H1 (cell line): ENCODE data around the gene CCDC82. TPM values are rescaled to one million over a fixed set of nuclear protein-coding genes. Genes with fewer than 3 reads are reported as not detected.

Experiments
- CTCF ChIA-PET: fragments of 300-600 bp; sonication (Branson Sonifier 250); formaldehyde crosslinking; loops from one replicate; lab custom pipeline; 2021; ENCODE audit not compliant: partially characterized antibody; lab: Charles Lee
- POLR2A ChIA-PET: fragments of 300-600 bp; sonication (Branson Sonifier 250); formaldehyde crosslinking; loops from one replicate; lab custom pipeline; 2021; ENCODE audit warnings: inconsistent platforms; ENCODE audit not compliant: partially characterized antibody; lab: Charles Lee
- DNase-seq, 2 experiments: peaks; one replicate each; pipeline versions ENCODE4 v3.0.0 to v3.0.0-alpha.2; 2010 to 2022; ENCODE audit warnings: low spot score in 2 of 2, low read depth in 1 of 2, mixed read lengths in 1 of 2
- FAIRE-seq: peaks from 2 replicates; lab custom pipeline; 2011; peaks lifted over from hg19 to GRCh38; lab: Jason Lieb, UNC
- H2AFZ ChIP-seq: 2 replicates; pipeline ENCODE4 v1.8.1; 2012; ENCODE audit warnings: low read length, inconsistent platforms
- H2AK5ac ChIP-seq: 2 replicates; pipeline ENCODE4 v1.6.1; 2013; ENCODE audit warnings: low read depth, low read length
- H2BK120ac ChIP-seq: replicated peaks from 2 replicates; pipeline ENCODE3; 2013; ENCODE audit warnings: low read depth, low read length, inconsistent platforms
- H2BK12ac ChIP-seq: 2 replicates; pipeline ENCODE4 v1.6.1; 2013; ENCODE audit warnings: low read depth, low read length
- H2BK15ac ChIP-seq: 2 replicates; pipeline ENCODE4 v1.6.1; 2013; ENCODE audit warnings: low read length
- H2BK20ac ChIP-seq: 2 replicates; pipeline ENCODE4 v1.6.1; 2013; ENCODE audit warnings: low read length
- H2BK5ac ChIP-seq: 2 replicates; pipeline ENCODE4 v1.6.1; 2013; ENCODE audit warnings: low read depth, low read length
- H3K14ac ChIP-seq: 2 replicates; pipeline ENCODE4 v1.6.1; 2013; ENCODE audit warnings: inconsistent platforms; ENCODE audit not compliant: insufficient read length
- H3K18ac ChIP-seq: 2 replicates; pipeline ENCODE4 v1.6.1; 2013; ENCODE audit warnings: low read length; ENCODE audit errors: extremely low read depth
- H3K23ac ChIP-seq: 2 replicates; pipeline ENCODE4 v1.6.1; 2013; ENCODE audit warnings: inconsistent platforms; ENCODE audit not compliant: insufficient read length
- H3K23me2 ChIP-seq: 2 replicates; pipeline ENCODE4 v1.6.1; 2013; ENCODE audit warnings: low read depth, low read length
- H3K27ac ChIP-seq: 2 replicates; pipeline ENCODE4 v1.6.1; 2011; ENCODE audit warnings: low read depth, low read length, inconsistent platforms
- H3K27me3 ChIP-seq, 4 experiments: replicated peaks in 1 of 4; 1 replicate in 1 of 4; 2 replicates in 3 of 4; pipeline versions ENCODE4 v1.6.1 to v1.8.1; 2011 to 2013; ENCODE audit warnings: low read length in 3 of 4, mild to moderate bottlenecking in 3 of 4, inconsistent platforms in 2 of 4, mixed read lengths in 2 of 4, moderate library complexity in 1 of 4; ENCODE audit not compliant: control insufficient read depth in 3 of 4, insufficient read depth in 3 of 4; ENCODE audit errors: extremely low read depth in 1 of 4
- H3K36me3 ChIP-seq, 4 experiments: 2 replicates each; pipeline versions ENCODE4 v1.6.1 to v1.8.1; 2011 to 2013; ENCODE audit warnings: mild to moderate bottlenecking in 4 of 4, low read length in 3 of 4, moderate library complexity in 2 of 4, control low read depth in 1 of 4, inconsistent platforms in 1 of 4; ENCODE audit not compliant: insufficient read depth in 4 of 4, control insufficient read depth in 2 of 4
- H3K4ac ChIP-seq: replicated peaks from 2 replicates; pipeline ENCODE3; 2013; ENCODE audit warnings: low read length, low read depth, mixed read lengths, inconsistent platforms; ENCODE audit not compliant: insufficient read length
- H3K4me1 ChIP-seq, 4 experiments: replicated peaks in 1 of 4; 1 replicate in 1 of 4; 2 replicates in 3 of 4; pipeline versions ENCODE4 v1.6.1 to v1.8.1; 2011 to 2013; ENCODE audit warnings: low read length in 3 of 4, inconsistent platforms in 2 of 4, mixed read lengths in 1 of 4; ENCODE audit not compliant: insufficient read depth in 4 of 4, control insufficient read depth in 3 of 4
- H3K4me2 ChIP-seq, 2 experiments: 2 replicates each; pipeline versions ENCODE4 v1.6.1 to v1.8.1; 2011 to 2013; ENCODE audit warnings: low read depth in 2 of 2, low read length in 2 of 2, control low read depth in 1 of 2, inconsistent platforms in 1 of 2, mild to moderate bottlenecking in 1 of 2; ENCODE audit not compliant: insufficient read depth in 1 of 2
- H3K4me3 ChIP-seq, 4 experiments: fragments of 200-600, 300-600 bp in 1 of 4; sonication (generic), shearing (Covaris generic), sonication (Bioruptor Twin) in 1 of 4; 2 replicates each; pipeline versions ENCODE4 v1.5.1 to v1.8.1; 2011 to 2016; ENCODE audit warnings: low read length in 4 of 4, low read depth in 3 of 4, control low read depth in 2 of 4, inconsistent platforms in 2 of 4, mild to moderate bottlenecking in 2 of 4, mixed read lengths in 1 of 4, moderate library complexity in 1 of 4; ENCODE audit not compliant: insufficient read depth in 2 of 4; ENCODE audit errors: extremely low read depth in 1 of 4
- H3K56ac ChIP-seq: replicated peaks from 2 replicates; pipeline ENCODE3; 2013; ENCODE audit warnings: low read depth, mild to moderate bottlenecking, mixed read lengths, low read length, inconsistent platforms; ENCODE audit not compliant: insufficient read length
- H3K79me1 ChIP-seq: 2 replicates; pipeline ENCODE4 v1.6.1; 2013; ENCODE audit warnings: low read depth, low read length, control low read depth
- H3K79me2 ChIP-seq, 2 experiments: 2 replicates each; pipeline versions ENCODE4 v1.6.1 to v1.8.1; 2012 to 2013; ENCODE audit warnings: low read length in 2 of 2, mild to moderate bottlenecking in 2 of 2, inconsistent platforms in 1 of 2; ENCODE audit not compliant: insufficient read depth in 2 of 2, control insufficient read depth in 1 of 2
- H3K9ac ChIP-seq, 4 experiments: replicated peaks in 1 of 4; 1 replicate in 1 of 4; 2 replicates in 3 of 4; pipeline versions ENCODE4 v1.6.1 to v1.8.1; 2011 to 2013; ENCODE audit warnings: low read depth in 3 of 4, low read length in 3 of 4, control low read depth in 2 of 4, mild to moderate bottlenecking in 2 of 4, moderate library complexity in 2 of 4, inconsistent platforms in 1 of 4; ENCODE audit errors: extremely low read depth in 1 of 4
- H3K9me3 ChIP-seq, 2 experiments: 2 replicates each; pipeline versions ENCODE4 v1.6.1 to v1.8.1; 2012 to 2013; ENCODE audit warnings: mild to moderate bottlenecking in 2 of 2, moderate library complexity in 2 of 2, control low read depth in 1 of 2, inconsistent platforms in 1 of 2, low read depth in 1 of 2, low read length in 1 of 2, mixed read lengths in 1 of 2; ENCODE audit not compliant: insufficient read depth in 2 of 2
- H4K20me1 ChIP-seq, 2 experiments: replicated peaks in 1 of 2; 2 replicates each; pipeline versions ENCODE3 to v1.8.1; 2011 to 2013; ENCODE audit warnings: inconsistent platforms in 2 of 2, low read length in 2 of 2, mild to moderate bottlenecking in 1 of 2; ENCODE audit not compliant: insufficient read depth in 2 of 2, control insufficient read depth in 1 of 2
- H4K5ac ChIP-seq: 2 replicates; pipeline ENCODE4 v1.6.1; 2013; ENCODE audit warnings: low read length, low read depth, mixed read lengths, inconsistent platforms; ENCODE audit not compliant: insufficient read length
- H4K8ac ChIP-seq: 2 replicates; pipeline ENCODE4 v1.8.0; 2013; ENCODE audit warnings: mild to moderate bottlenecking, moderate library complexity, low read length, inconsistent platforms; ENCODE audit not compliant: insufficient read depth; ENCODE audit errors: extremely low read depth
- H4K91ac ChIP-seq: replicated peaks from 2 replicates; pipeline ENCODE3; 2013; ENCODE audit warnings: low read length, mixed read lengths, inconsistent platforms; ENCODE audit not compliant: insufficient read length
- BRCA1 ChIP-seq: IDR thresholded peaks from 2 replicates; pipeline ENCODE4 v1.6.1; 2012; ENCODE audit warnings: low read depth, low read length, improper control_type of control experiment
- CBX8 ChIP-seq: fragments of 300-800, 300-1000 bp; sonication (generic); IDR thresholded peaks from 2 replicates; pipeline ENCODE4 v1.7.1; 2016; ENCODE audit warnings: low read depth, low read length, borderline replicate concordance
- CHD2 ChIP-seq: IDR thresholded peaks from 2 replicates; pipeline ENCODE4 v1.6.1; 2012; ENCODE audit warnings: low read length, improper control_type of control experiment
- EZH2 ChIP-seq: fragments of 200-600 bp; sonication (generic); IDR thresholded peaks from 2 replicates; pipeline ENCODE4 v1.7.1; 2012; ENCODE audit warnings: low read depth, mild to moderate bottlenecking, moderate library complexity, low read length, inconsistent platforms; ENCODE audit not compliant: severe bottlenecking
- HDAC6 ChIP-seq: IDR thresholded peaks from one replicate; pipeline ENCODE4 v1.7.1; 2012; ENCODE audit warnings: low read depth, mild to moderate bottlenecking, inconsistent platforms, low read length, moderate library complexity
- MAFK ChIP-seq: IDR thresholded peaks from 2 replicates; pipeline ENCODE4 v1.6.1; 2012; ENCODE audit warnings: low read depth, mild to moderate bottlenecking, improper control_type of control experiment, low read length
- RAD21 ChIP-seq, 2 experiments: IDR thresholded peaks in 1 of 2; conservative IDR thresholded peaks in 1 of 2; 2 replicates each; pipeline ENCODE4 v1.6.1; 2011; ENCODE audit warnings: low read depth in 2 of 2, low read length in 2 of 2, improper control_type of control experiment in 1 of 2, inconsistent platforms in 1 of 2, mild to moderate bottlenecking in 1 of 2, moderate library complexity in 1 of 2
- SIRT6 ChIP-seq: IDR thresholded peaks from one replicate; pipeline ENCODE4 v1.7.1; 2012; ENCODE audit warnings: low read length, inconsistent platforms
- SRF ChIP-seq: IDR thresholded peaks from 2 replicates; pipeline ENCODE4 v1.6.1; 2011; ENCODE audit warnings: mild to moderate bottlenecking, low read depth, low read length, moderate library complexity
- SUZ12 ChIP-seq: fragments of 200-600 bp; sonication (generic); IDR thresholded peaks from 2 replicates; pipeline ENCODE4 v1.6.1; 2012; ENCODE audit warnings: mild to moderate bottlenecking, inconsistent platforms, low read length, moderate library complexity, mixed read lengths
- WGBS, 2 experiments: shearing (Covaris generic) in 1 of 2; methylation state at CpG; one replicate each; pipeline versions ENCODE4 v1.1.6 to v1.1.7; 2013 to 2015; ENCODE audit warnings: low lambda C conversion rate in 2 of 2, mixed read lengths in 2 of 2, inconsistent platforms in 1 of 2, low coverage in 1 of 2, missing lambda C conversion rate in 1 of 2; ENCODE audit not compliant: insufficient replicate concordance in 2 of 2, insufficient coverage in 1 of 2, insufficient read length in 1 of 2; ENCODE audit errors: extremely low coverage in 1 of 2, missing lambda C conversion rate in 1 of 2; 5-methylcytosine and 5-hydroxymethylcytosine counted together
- polyA plus RNA-seq, 7 experiments: library from polyadenylated mRNA; depleted of rRNA in 3 of 7; stranded (reverse) in 5 of 7; unstranded in 2 of 7; fragments of >200 nt in 5 of 7; fragments of 200-250 nt in 2 of 7; gene quantifications; 1 replicate in 5 of 7; 2 replicates in 1 of 7; 4 replicates in 1 of 7; pipeline versions ENCODE4 v1.2.1 to v1.2.3, GENCODE V29; 2011 to 2013; ENCODE audit warnings: missing spikeins in 2 of 7, mixed read lengths in 2 of 7
- total RNA-seq: library from RNA; stranded (reverse); fragmentation: NEBNext Ultra II Directional; extraction: Animal tissue kit (Norgen Biotek cat#: 25700); gene quantifications from 2 replicates; pipeline ENCODE4 v1.2.1, GENCODE V29; 2021
- TF ChIP-seq, protein P1 (sequence below): IDR thresholded peaks from 2 replicates; pipeline ENCODE4 v1.6.1; 2011; ENCODE audit warnings: low read length, improper control_type of control experiment

Gene CCDC82
- total and polyA plus RNA-seq, 2 of the 8 experiments (the other 6 are each of a cell fraction or from before 2014, with no cell fraction given), result 6.0 to 15.2 TPM

GRCh38 chr11:96326959-96327358 is 62.8 kb downstream of the CCDC82 start:
- Histone ChIP-seq H2BK12ac (no peak overlapping the region), H3K27ac (no peak overlapping the region), H3K4me2 (no peak overlapping the region), H2BK120ac (no peak overlapping the region), H3K23me2 (no peaks in the 10 kb centered on the region), H3K9me3 (peaks cover 0 to 3% of the 10 kb centered on the region in 2 experiments; a peak in 1 of 4 replicates), H2BK15ac (no peak overlapping the region), H2BK5ac (no peak overlapping the region), H3K56ac (no peak overlapping the region), H3K23ac (no peak overlapping the region), H2AFZ (no peak overlapping the region), H4K8ac (no peak overlapping the region), H4K91ac (no peak overlapping the region), H3K79me2 (peaks cover 0 to 21% of the 10 kb centered on the region in 2 experiments; a peak in 2 of 4 replicates), H3K9ac (no peak overlapping the region), H3K27me3 (no peaks in the 10 kb centered on the region), H2BK20ac (no peak overlapping the region; the same call in 1 of the 2 replicates), H3K4ac (no peak overlapping the region), H3K14ac (no peak overlapping the region), H4K20me1 (no peaks in the 10 kb centered on the region), H2AK5ac (no peak overlapping the region), H4K5ac (no peak overlapping the region), H3K79me1 (no peaks in the 10 kb centered on the region), H3K18ac (no peak overlapping the region), H3K4me3 (no peak overlapping the region), H3K36me3 (no peaks in the 10 kb centered on the region), H3K4me1 (peaks cover 0 to 4% (median 2%) of the 10 kb centered on the region in 4 experiments; a peak in 3 of 7 replicates)
- ChIA-PET POLR2A (no interaction called here), CTCF (interaction anchor here (0.7 to 0.8 kb wide), 2 partner anchors 16 to 871 kb away, joined by 3 to 5 read pairs; partner anchors contain the start of gene MAML2)
- TF ChIP-seq MAFK (no peak), SRF (no peak), EZH2 (no peak), BRCA1 (no peak), HDAC6 (no peak), RAD21 (IDR thresholded peaks at IDR 0.05 in 1 of 2, conservative IDR thresholded peaks at IDR 0.05 in 1 of 2; ENCODE audit: low read depth in 2 of 2, low read length in 2 of 2) (no peak), CBX8 (no peak), CHD2 (no peak), SIRT6 (no peak), SUZ12 (no peak)
- TF ChIP-seq, protein P1, sequence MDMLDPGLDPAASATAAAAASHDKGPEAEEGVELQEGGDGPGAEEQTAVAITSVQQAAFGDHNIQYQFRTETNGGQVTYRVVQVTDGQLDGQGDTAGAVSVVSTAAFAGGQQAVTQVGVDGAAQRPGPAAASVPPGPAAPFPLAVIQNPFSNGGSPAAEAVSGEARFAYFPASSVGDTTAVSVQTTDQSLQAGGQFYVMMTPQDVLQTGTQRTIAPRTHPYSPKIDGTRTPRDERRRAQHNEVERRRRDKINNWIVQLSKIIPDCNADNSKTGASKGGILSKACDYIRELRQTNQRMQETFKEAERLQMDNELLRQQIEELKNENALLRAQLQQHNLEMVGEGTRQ, result no peak
- WGBS, 2 experiments, result 95% methylated on average over 7 of the region's 7 CpGs; no CpG with 5 or more reads in 1 of the 2 experiments
- DNase-seq (no peak), FAIRE-seq (no peak)
